Natural killer cell (primary cell): ENCODE measurements around the gene OAT. TPM values are rescaled to one million over a fixed set of nuclear protein-coding genes. Genes with fewer than 3 reads are reported as not detected.
"Not testable (repeated sequence)": the region's sequence is repeated elsewhere in the genome, so short reads cannot be mapped to it uniquely, and the experiment has no call there.

Source experiments
- ATAC-seq, 3 donors: fragments of 150-1000 bp in 2 of 3; fragments of 200-7000 bp in 1 of 3; cut with Tn5 transposase; 1 replicate in 1 of 3; 2 replicates in 2 of 3; pipeline ENCODE4 v1.10.0; 2021; ENCODE audit warnings: mild to moderate bottlenecking in 2 of 3, moderate library complexity in 2 of 3
- DNase-seq, 2 donors: peaks; one replicate each; pipeline versions ENCODE4 v3.0.0 to v3.0.0-alpha.2; 2013 to 2021; ENCODE audit warnings: mixed read lengths in 1 of 2
- H3K27ac ChIP-seq: one replicate; pipeline ENCODE4 v1.5.1; 2013; ENCODE audit warnings: mild to moderate bottlenecking, low read length
- H3K27me3 ChIP-seq: one replicate; pipeline ENCODE4 v1.6.1; 2013; ENCODE audit warnings: low read length; ENCODE audit not compliant: control insufficient read depth, insufficient read depth
- H3K36me3 ChIP-seq: one replicate; pipeline ENCODE4 v1.6.1; 2013; ENCODE audit warnings: low read length; ENCODE audit not compliant: control insufficient read depth, insufficient read depth
- H3K4me1 ChIP-seq: one replicate; pipeline ENCODE4 v1.6.1; 2013; ENCODE audit warnings: low read length; ENCODE audit not compliant: control insufficient read depth, insufficient read depth
- H3K4me3 ChIP-seq: one replicate; pipeline ENCODE4 v1.5.1; 2013; ENCODE audit warnings: low read length
- H3K9me3 ChIP-seq: one replicate; pipeline ENCODE4 v1.6.1; 2013; ENCODE audit warnings: low read length; ENCODE audit not compliant: control insufficient read depth, insufficient read depth
- H3K27ac Mint-ChIP-seq, 2 donors: one replicate each; pipeline ENCODE4 v1.8.0; 2022; ENCODE audit warnings: mild to moderate bottlenecking in 2 of 2, mixed read lengths in 2 of 2, moderate library complexity in 1 of 2
- H3K27me3 Mint-ChIP-seq, 2 donors: one replicate each; pipeline ENCODE4 v1.8.0; 2022; ENCODE audit warnings: low read depth in 2 of 2, mixed read lengths in 2 of 2
- H3K36me3 Mint-ChIP-seq: one replicate; pipeline ENCODE4 v1.8.0; 2022; ENCODE audit warnings: mixed read lengths
- H3K4me1 Mint-ChIP-seq, 2 donors: one replicate each; pipeline ENCODE4 v1.8.0; 2022; ENCODE audit warnings: mixed read lengths in 2 of 2
- H3K4me3 Mint-ChIP-seq: one replicate; pipeline ENCODE4 v1.8.0; 2022; ENCODE audit warnings: mild to moderate bottlenecking, moderate library complexity, mixed read lengths
- H3K9me3 Mint-ChIP-seq, 2 donors: one replicate each; pipeline ENCODE4 v1.8.0; 2022; ENCODE audit warnings: mixed read lengths in 2 of 2
- WGBS: methylation state at CpG from one replicate; pipeline ENCODE4 v1.1.7; 2013; ENCODE audit warnings: missing lambda C conversion rate; ENCODE audit not compliant: insufficient coverage; 5-methylcytosine and 5-hydroxymethylcytosine counted together
- intact Hi-C: fragments of 100-400 bp; cut with micrococcal nuclease; formaldehyde crosslinking; loops from one replicate; pipeline ENCODE4 v1.14.2; 2022
- total RNA-seq, 4 donors: library from RNA; stranded (reverse); fragments of 120-200 nt in 1 of 4; gene quantifications; one replicate each; pipeline versions ENCODE4 v1.2.3 to v1.2.4, GENCODE V29; 2013 to 2022
- TF ChIP-seq, protein P1 (sequence below): fragments of 200-600 bp; IDR thresholded peaks from one replicate; pipeline ENCODE4 v1.8.0; 2022; ENCODE audit warnings: antibody characterized with exemption

Gene OAT
- total RNA-seq, 3 donors from 2014 or later (not counting 1 experiment from before 2014, with no cell fraction given), result 35.8 to 60.9 (median 48.4) TPM

DNA sequence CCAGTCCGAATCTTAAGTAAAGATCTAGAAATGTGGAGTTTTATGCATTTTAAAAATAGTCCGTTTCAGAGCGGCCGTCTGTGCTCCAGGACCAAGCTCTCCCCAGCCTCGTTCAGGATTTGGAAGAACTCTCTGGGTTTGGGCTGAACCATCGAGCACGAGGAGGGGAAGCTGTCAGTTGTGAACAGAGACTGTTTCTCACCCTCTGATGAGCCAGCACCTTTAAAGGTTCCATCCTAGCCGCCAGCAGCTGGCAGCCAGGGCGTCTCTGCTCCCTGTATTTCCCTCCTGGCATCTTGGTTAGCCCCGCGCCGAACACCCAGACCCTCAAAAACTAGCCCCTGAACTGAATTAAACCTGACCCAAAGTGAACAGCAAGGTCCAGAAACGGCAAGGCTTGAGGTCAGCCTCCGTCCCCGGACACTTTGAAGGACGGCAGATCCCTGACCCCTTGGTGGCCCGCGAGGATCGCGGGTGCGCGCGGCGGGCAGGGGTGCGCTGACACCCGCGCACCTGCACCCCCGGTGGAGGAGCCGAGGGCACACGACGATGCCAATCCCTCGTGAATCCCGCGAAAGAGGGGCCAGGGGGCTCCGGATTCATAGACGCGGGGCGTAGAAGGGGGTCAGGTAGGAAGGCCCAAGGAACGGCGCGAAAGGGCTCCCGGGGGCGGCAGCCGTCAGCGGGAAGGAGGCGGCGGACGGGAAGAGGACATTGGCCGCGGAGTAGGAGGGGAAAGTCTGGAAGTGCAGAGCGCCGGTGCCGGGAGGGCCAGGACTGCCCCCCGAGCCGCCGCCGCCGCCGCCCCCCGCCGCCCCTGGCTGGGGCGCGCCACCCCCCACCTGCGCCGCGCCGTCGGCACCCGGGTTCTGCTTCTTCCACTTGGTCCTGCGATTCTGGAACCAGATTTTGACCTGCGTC, 28.4 kb upstream of the OAT start:
- Mint-ChIP-seq H3K4me1 (peaks cover 0 to 8% of the 10 kb centered on the region in 2 donors), H3K4me3 (no peak overlapping the region), H3K36me3 (no peaks in the 10 kb centered on the region), H3K27ac (no peak overlapping the region), H3K9me3 (no peaks in the 10 kb centered on the region), H3K27me3 (peaks cover 60 to 65% of the 10 kb centered on the region in 2 donors)
- no peak overlapping the region for H3K4me3 ChIP-seq
- peaks cover 33% of the 10 kb centered on the region for H3K27me3 ChIP-seq
- ATAC-seq (no peak), DNase-seq (no peak)
- intact Hi-C loops, result no loop called here
- WGBS, result 15% methylated on average over 71 of the region's 71 CpGs
- no peaks in the 10 kb centered on the region for H3K9me3 ChIP-seq
- TF ChIP-seq, protein P1, sequence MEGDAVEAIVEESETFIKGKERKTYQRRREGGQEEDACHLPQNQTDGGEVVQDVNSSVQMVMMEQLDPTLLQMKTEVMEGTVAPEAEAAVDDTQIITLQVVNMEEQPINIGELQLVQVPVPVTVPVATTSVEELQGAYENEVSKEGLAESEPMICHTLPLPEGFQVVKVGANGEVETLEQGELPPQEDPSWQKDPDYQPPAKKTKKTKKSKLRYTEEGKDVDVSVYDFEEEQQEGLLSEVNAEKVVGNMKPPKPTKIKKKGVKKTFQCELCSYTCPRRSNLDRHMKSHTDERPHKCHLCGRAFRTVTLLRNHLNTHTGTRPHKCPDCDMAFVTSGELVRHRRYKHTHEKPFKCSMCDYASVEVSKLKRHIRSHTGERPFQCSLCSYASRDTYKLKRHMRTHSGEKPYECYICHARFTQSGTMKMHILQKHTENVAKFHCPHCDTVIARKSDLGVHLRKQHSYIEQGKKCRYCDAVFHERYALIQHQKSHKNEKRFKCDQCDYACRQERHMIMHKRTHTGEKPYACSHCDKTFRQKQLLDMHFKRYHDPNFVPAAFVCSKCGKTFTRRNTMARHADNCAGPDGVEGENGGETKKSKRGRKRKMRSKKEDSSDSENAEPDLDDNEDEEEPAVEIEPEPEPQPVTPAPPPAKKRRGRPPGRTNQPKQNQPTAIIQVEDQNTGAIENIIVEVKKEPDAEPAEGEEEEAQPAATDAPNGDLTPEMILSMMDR, result no peak
- peaks cover 6% of the 10 kb centered on the region for H3K4me1 ChIP-seq
- H3K36me3 ChIP-seq, result no peaks in the 10 kb centered on the region
- no peak overlapping the region for H3K27ac ChIP-seq

DNA sequence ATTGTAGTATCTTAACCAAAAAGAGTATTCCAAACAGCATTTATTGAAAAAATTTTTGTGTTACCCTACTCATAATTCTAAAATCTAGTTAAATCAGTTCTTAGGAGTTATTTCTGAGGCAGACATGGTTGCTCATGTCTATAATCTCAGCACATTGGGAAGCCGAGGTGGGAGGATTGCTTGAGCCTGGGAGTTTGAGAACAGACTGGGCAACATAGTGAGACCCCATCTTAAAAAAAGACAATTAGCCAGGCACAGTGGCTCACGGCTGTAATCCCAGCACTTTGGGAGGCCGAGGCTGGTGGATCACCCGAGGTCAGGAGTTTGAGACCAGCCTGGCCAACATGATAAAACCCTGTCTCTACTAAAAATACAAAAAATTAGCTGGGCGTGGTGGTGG, 23.0 kb upstream of the OAT start:
- H3K27me3 Mint-ChIP-seq, result peaks cover 23 to 29% of the 10 kb centered on the region in 2 donors
- H3K36me3 Mint-ChIP-seq, DNase-seq, H3K4me3 Mint-ChIP-seq, H3K4me3 ChIP-seq, H3K4me1 Mint-ChIP-seq, intact Hi-C loops, H3K36me3 ChIP-seq, H3K9me3 ChIP-seq, H3K4me1 ChIP-seq, H3K27ac ChIP-seq, H3K27me3 ChIP-seq, H3K27ac Mint-ChIP-seq, H3K9me3 Mint-ChIP-seq, ATAC-seq: not testable (repeated sequence)
- 92% methylated on average over 5 of the region's 5 CpGs for WGBS

DNA sequence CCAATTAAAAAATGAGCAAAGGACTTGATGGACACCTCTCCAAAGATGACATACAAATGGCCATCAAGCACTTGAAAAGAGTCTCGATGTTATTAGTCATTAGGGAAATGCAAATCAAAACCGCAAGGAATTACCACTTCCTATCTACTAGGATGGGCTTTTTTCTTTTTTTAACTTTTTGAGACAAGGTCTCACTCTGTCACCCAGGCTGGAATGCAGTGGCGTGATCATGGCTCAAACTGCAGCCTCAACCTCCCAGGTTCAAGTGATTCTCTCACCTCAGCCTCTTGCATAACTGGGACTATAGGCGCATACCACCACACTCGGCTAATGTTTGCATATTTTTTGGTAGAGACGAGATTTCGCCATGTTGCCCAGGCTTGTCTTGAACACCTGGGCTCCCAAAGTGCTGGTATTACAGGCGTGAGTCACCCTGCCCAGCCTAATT, 17.5 kb upstream of the OAT start:
- H3K36me3 ChIP-seq, result no peaks in the 10 kb centered on the region
- no peaks in the 10 kb centered on the region for H3K9me3 ChIP-seq
- intact Hi-C loops, result no loop called here
- H3K36me3 Mint-ChIP-seq, result no peaks in the 10 kb centered on the region
- 57% methylated on average over 8 of the region's 8 CpGs for WGBS
- TF ChIP-seq, protein P1, result no peak
- H3K27me3 Mint-ChIP-seq, result peaks cover 2 to 3% of the 10 kb centered on the region in 2 donors
- no peak overlapping the region for H3K4me3 ChIP-seq
- no peaks in the 10 kb centered on the region for H3K9me3 Mint-ChIP-seq
- ATAC-seq (no peak), DNase-seq (no peak)
- no peaks in the 10 kb centered on the region for H3K27me3 ChIP-seq
- no peaks in the 10 kb centered on the region for H3K4me1 ChIP-seq
- no peak overlapping the region for H3K4me3 Mint-ChIP-seq
- no peak overlapping the region for H3K27ac ChIP-seq
- H3K4me1 Mint-ChIP-seq, result no peaks in the 10 kb centered on the region
- no peak overlapping the region for H3K27ac Mint-ChIP-seq

DNA sequence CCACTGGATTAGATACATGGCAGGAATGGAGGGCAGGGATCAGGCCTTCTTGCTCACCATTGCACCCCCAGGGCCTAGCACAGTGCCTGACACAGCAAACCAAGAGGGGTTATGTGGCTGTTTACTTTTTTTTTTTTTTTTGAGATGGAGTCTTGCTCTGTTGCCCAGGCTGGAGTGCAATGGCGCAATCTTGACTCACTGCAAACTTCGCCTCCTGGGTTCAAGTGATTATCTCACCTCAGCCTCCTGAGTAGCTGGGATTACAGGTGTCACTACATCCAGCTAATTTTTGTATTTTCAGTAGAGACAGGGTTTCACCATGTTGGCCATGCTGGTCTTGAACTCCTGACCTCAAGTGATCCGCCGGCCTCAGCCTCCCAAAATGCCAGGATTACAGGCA, 17.0 kb upstream of the OAT start:
- H3K36me3 Mint-ChIP-seq, H3K4me3 Mint-ChIP-seq, H3K4me1 Mint-ChIP-seq, intact Hi-C loops, H3K9me3 Mint-ChIP-seq, H3K27me3 Mint-ChIP-seq, H3K9me3 ChIP-seq, H3K27ac ChIP-seq, H3K27me3 ChIP-seq, H3K4me1 ChIP-seq, H3K36me3 ChIP-seq, DNase-seq, H3K27ac Mint-ChIP-seq, H3K4me3 ChIP-seq, ATAC-seq: not testable (repeated sequence)
- WGBS, result 88% methylated on average over 4 of the region's 4 CpGs
